GM12874 (cell line): ENCODE data around the gene EIF2S2.

Experiments used
- CTCF ChIP-seq: IDR thresholded peaks from 2 replicates; pipeline ENCODE4 v1.5.1; 2011; ENCODE audit warnings: low read depth, mild to moderate bottlenecking, control low read depth, low read length, moderate library complexity; ENCODE audit not compliant: insufficient read depth

The EIF2S2 gene

GRCh38 chr20:34088305-34089174 lies 23.5 kb downstream of the EIF2S2 start:
- no peak for TF ChIP-seq CTCF

- TF ChIP-seq CTCF, result no peak
Observed at GRCh38 chr20:34085544-34086040, 26.5 kb downstream of the EIF2S2 start.

GRCh38 chr20:34084227-34084923 lies 27.7 kb downstream of the EIF2S2 start:
- TF ChIP-seq CTCF, result no peak

- TF ChIP-seq CTCF, result no peak
Observed at GRCh38 chr20:34083781-34084180, 28.3 kb downstream of the EIF2S2 start.

- no peak for TF ChIP-seq CTCF
Observed at GRCh38 chr20:34083137-34083536, 28.9 kb downstream of the EIF2S2 start.

- no peak for TF ChIP-seq CTCF
Observed at GRCh38 chr20:34082232-34082887, 29.7 kb downstream of the EIF2S2 start.

GRCh38 chr20:34079818-34080217 lies 32.2 kb downstream of the EIF2S2 start:
- TF ChIP-seq CTCF, result no peak
